ENCODE measurements around the gene KIF20A. TPM values are rescaled to one million over a fixed set of nuclear protein-coding genes. Genes with fewer than 3 reads are reported as not detected.

The KIF20A gene
- polyA plus RNA-seq, 1 of the 3 experiments (the other 2 are of a cell fraction): 16.0 TPM

- 64% methylated on average over 2 of the region's 2 CpGs for WGBS (ENCODE audit: low lambda C conversion rate)
- Histone ChIP-seq H3F3A (replicated peaks; ENCODE audit: insufficient read depth) (peaks cover 12% of the 10 kb centered on the region), H3K27me3 (ENCODE audit: insufficient read depth) (no peaks in the 10 kb centered on the region), H3K4me2 (no peak overlapping the region), H3K9me2 (no peaks in the 10 kb centered on the region), H3K9me3 (no peaks in the 10 kb centered on the region), H3K79me2 (ENCODE audit: insufficient read depth) (no peaks in the 10 kb centered on the region), H2AFZ (ENCODE audit: low read depth) (no peak overlapping the region), H3K36me3 (replicated peaks in 1 of 2; ENCODE audit: control insufficient read depth in 1 of 2, insufficient read depth in 2 of 2, low read length in 1 of 2) (no peaks in the 10 kb centered on the region), H3K4me1 (ENCODE audit: control insufficient read depth in 1 of 2, insufficient read depth in 2 of 2, low read depth in 1 of 2, low read length in 1 of 2) (peaks cover 0 to 9% of the 10 kb centered on the region in 2 experiments; a peak in 1 of 4 replicates), H3K9ac (no peak overlapping the region), H3K27ac (ENCODE audit: low read depth in 2 of 2, low read length in 1 of 2) (no peak overlapping the region), H3K4me3 (ENCODE audit: low read depth in 2 of 2, low read length in 1 of 2) (no peak overlapping the region), H4K20me1 (ENCODE audit: insufficient read depth) (no peaks in the 10 kb centered on the region)
- ChIA-PET CTCF (interaction anchor here (0.8 to 3.6 kb wide), 2 partner anchors 10 to 42 kb away, joined by 7 to 10 read pairs; partner anchors contain the start of gene GFRA3), POLR2A (no interaction called here)
- TF ChIP-seq, protein P1, sequence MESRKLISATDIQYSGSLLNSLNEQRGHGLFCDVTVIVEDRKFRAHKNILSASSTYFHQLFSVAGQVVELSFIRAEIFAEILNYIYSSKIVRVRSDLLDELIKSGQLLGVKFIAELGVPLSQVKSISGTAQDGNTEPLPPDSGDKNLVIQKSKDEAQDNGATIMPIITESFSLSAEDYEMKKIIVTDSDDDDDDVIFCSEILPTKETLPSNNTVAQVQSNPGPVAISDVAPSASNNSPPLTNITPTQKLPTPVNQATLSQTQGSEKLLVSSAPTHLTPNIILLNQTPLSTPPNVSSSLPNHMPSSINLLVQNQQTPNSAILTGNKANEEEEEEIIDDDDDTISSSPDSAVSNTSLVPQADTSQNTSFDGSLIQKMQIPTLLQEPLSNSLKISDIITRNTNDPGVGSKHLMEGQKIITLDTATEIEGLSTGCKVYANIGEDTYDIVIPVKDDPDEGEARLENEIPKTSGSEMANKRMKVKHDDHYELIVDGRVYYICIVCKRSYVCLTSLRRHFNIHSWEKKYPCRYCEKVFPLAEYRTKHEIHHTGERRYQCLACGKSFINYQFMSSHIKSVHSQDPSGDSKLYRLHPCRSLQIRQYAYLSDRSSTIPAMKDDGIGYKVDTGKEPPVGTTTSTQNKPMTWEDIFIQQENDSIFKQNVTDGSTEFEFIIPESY (IDR thresholded peaks at IDR 0.05; ENCODE audit: borderline replicate concordance, low read depth): no peak
- no peak for TF ChIP-seq SIN3A (IDR thresholded peaks at IDR 0.05; ENCODE audit: borderline replicate concordance, low read depth, low read length)
- TF ChIP-seq MEF2A (IDR thresholded peaks at IDR 0.05; ENCODE audit: borderline replicate concordance, low read depth): no peak
- no peak for TF ChIP-seq PBX3 (IDR thresholded peaks at IDR 0.05)
- TF ChIP-seq MXI1 (IDR thresholded peaks at IDR 0.05; ENCODE audit: low read depth, low read length): no peak
- no peak for TF ChIP-seq FOSL2 (IDR thresholded peaks at IDR 0.05; ENCODE audit: borderline replicate concordance, low read depth)
- TF ChIP-seq JUND (IDR thresholded peaks at IDR 0.05): no peak
- TF ChIP-seq TEAD4 (IDR thresholded peaks at IDR 0.05; ENCODE audit: borderline replicate concordance, insufficient read depth): no peak
- no peak for TF ChIP-seq TCF12 (IDR thresholded peaks at IDR 0.05)
- no peak for TF ChIP-seq RFX5 (IDR thresholded peaks at IDR 0.05; ENCODE audit: low read length)
- TF ChIP-seq, protein P2, sequence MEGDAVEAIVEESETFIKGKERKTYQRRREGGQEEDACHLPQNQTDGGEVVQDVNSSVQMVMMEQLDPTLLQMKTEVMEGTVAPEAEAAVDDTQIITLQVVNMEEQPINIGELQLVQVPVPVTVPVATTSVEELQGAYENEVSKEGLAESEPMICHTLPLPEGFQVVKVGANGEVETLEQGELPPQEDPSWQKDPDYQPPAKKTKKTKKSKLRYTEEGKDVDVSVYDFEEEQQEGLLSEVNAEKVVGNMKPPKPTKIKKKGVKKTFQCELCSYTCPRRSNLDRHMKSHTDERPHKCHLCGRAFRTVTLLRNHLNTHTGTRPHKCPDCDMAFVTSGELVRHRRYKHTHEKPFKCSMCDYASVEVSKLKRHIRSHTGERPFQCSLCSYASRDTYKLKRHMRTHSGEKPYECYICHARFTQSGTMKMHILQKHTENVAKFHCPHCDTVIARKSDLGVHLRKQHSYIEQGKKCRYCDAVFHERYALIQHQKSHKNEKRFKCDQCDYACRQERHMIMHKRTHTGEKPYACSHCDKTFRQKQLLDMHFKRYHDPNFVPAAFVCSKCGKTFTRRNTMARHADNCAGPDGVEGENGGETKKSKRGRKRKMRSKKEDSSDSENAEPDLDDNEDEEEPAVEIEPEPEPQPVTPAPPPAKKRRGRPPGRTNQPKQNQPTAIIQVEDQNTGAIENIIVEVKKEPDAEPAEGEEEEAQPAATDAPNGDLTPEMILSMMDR (IDR thresholded peaks at IDR 0.05): no peak
- TF ChIP-seq, protein P3, sequence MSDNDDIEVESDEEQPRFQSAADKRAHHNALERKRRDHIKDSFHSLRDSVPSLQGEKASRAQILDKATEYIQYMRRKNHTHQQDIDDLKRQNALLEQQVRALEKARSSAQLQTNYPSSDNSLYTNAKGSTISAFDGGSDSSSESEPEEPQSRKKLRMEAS (IDR thresholded peaks at IDR 0.05; ENCODE audit: low read depth): no peak
- DNase-seq: no peak
These were observed 54.4 kb downstream of the KIF20A start for GRCh38 chr5:138233280-138233679.

GRCh38 chr5:138234651-138235050 lies 55.7 kb downstream of the KIF20A start:
- H3K4me3 ChIP-seq (ENCODE audit: low read depth in 2 of 2, low read length in 1 of 2): no peak overlapping the region
- no peak overlapping the region for H2AFZ ChIP-seq (ENCODE audit: low read depth)
- 94% methylated on average over 2 of the region's 2 CpGs for WGBS (ENCODE audit: low lambda C conversion rate)
- no peaks in the 10 kb centered on the region for H3K36me3 ChIP-seq (replicated peaks in 1 of 2; ENCODE audit: control insufficient read depth in 1 of 2, insufficient read depth in 2 of 2, low read length in 1 of 2)
- no peaks in the 10 kb centered on the region for H3K9me2 ChIP-seq
- H3F3A ChIP-seq (replicated peaks; ENCODE audit: insufficient read depth): peaks cover 12% of the 10 kb centered on the region
- ChIA-PET CTCF (interaction anchor here (0.7 to 2.6 kb wide), 6 partner anchors 10 to 118 kb away, joined by 3 to 9 read pairs (median 3); partner anchors contain the start of genes CDC25C and KDM3B), POLR2A (interaction anchor here (1.5 kb wide), 1 partner anchor 104 kb away, joined by 3 read pairs; the partner anchor contains the start of gene FAM53C)
- H3K9me3 ChIP-seq: no peaks in the 10 kb centered on the region
- H3K4me1 ChIP-seq (ENCODE audit: control insufficient read depth in 1 of 2, insufficient read depth in 2 of 2, low read depth in 1 of 2, low read length in 1 of 2): peaks cover 0 to 9% of the 10 kb centered on the region in 2 experiments; a peak in 1 of 4 replicates
- H3K9ac ChIP-seq: no peak overlapping the region
- H4K20me1 ChIP-seq (ENCODE audit: insufficient read depth): no peaks in the 10 kb centered on the region
- no peak overlapping the region for H3K4me2 ChIP-seq
- DNase-seq: no peak
- TF ChIP-seq YY1 (IDR thresholded peaks at IDR 0.05; ENCODE audit: low read depth): no peak
- no peak for TF ChIP-seq USF2 (IDR thresholded peaks at IDR 0.05; ENCODE audit: borderline replicate concordance, low read depth, low read length)
- TF ChIP-seq NFIC (IDR thresholded peaks at IDR 0.05; ENCODE audit: borderline replicate concordance): no peak
- no peak for TF ChIP-seq EP300 (IDR thresholded peaks at IDR 0.05; ENCODE audit: borderline replicate concordance in 1 of 2, low read depth in 1 of 2, low read length in 1 of 2)
- no peak for TF ChIP-seq SMC3 (IDR thresholded peaks at IDR 0.05; ENCODE audit: low read depth, low read length)
- TF ChIP-seq RCOR1 (IDR thresholded peaks at IDR 0.05; ENCODE audit: low read length): no peak
- TF ChIP-seq FOXM1 (IDR thresholded peaks at IDR 0.05; ENCODE audit: low read depth): no peak
- TF ChIP-seq MXI1 (IDR thresholded peaks at IDR 0.05; ENCODE audit: low read depth, low read length): no peak
- no peak for TF ChIP-seq RXRA (IDR thresholded peaks at IDR 0.05; ENCODE audit: borderline replicate concordance, low read depth)
- no peak for TF ChIP-seq GATA2 (CRISPR knock-in tag; IDR thresholded peaks at IDR 0.05)
- TF ChIP-seq EZH2phosphoT487 (IDR thresholded peaks at IDR 0.05; ENCODE audit: borderline replicate concordance, low read depth): no peak
- no peak for TF ChIP-seq JUND (IDR thresholded peaks at IDR 0.05)
- no peak for TF ChIP-seq GABPA (IDR thresholded peaks at IDR 0.05; ENCODE audit: low read depth)
- H3K27me3 ChIP-seq (ENCODE audit: insufficient read depth): no peaks in the 10 kb centered on the region; the same call in 1 of the 2 replicates
- no peaks in the 10 kb centered on the region for H3K79me2 ChIP-seq (ENCODE audit: insufficient read depth)
- H3K27ac ChIP-seq (ENCODE audit: low read depth in 2 of 2, low read length in 1 of 2): no peak overlapping the region

Measured in SK-N-SH (cell line).